Activated T-cell treated with anti-CD3 and anti-CD28 coated beads for 24 hours (primary cell): ENCODE data around the gene ULK3.
A peak's percentile ranks its signal among the peaks of the same experiment; 100 is the strongest.

Source experiments
- DNase-seq: peaks from one replicate; pipeline ENCODE4 v3.0.0-alpha.2; 2020; ENCODE audit warnings: low read depth

ULK3 gene

DNA sequence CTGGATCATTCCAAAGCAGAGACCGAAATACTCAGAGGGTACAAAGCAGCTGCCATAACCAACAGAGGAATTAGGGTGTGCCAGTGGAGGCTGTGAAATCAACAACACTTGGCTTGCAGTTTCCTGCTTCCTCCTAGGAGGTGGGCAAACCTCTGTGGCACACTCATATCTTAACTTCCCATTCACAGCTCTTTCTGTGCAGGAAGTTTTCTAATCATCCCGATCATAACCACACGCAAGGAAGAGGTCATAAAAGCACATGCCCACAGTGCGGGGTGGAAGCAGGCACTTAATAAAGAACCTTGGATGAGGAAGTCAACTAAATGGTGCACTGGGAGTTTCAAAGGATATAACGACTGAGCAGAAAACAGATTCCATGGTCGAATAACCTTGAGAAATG lies 25.1 kb upstream of the ULK3 start:
- no peak for DNase-seq

DNA sequence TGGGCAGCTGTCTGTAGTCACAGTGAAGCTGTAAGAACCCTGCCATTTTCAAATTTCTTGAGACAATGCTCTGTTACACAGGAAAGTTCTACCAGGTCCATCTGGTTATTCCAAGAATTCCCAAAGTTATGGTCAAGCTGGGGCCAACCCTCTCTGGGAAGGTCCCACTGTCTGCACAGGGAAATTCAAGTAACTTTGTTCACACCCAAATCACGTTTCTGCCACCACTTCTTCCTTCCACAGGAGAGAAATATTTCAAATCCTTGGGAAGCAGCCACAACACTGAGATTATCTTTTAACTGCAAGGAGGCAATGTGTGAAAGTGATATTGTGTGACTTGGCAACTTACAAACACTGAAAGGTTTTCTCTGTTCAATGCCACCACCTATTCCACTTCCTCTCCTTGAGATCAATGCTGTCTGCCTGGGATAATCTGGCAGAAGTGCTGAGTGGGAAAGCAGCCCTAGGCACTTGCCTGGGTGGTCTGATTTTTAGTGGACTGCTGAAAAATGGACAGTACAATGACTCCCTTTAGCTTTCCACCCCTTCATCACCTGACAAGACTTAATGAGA lies 24.6 kb upstream of the ULK3 start:
- DNase-seq, result no peak

DNA sequence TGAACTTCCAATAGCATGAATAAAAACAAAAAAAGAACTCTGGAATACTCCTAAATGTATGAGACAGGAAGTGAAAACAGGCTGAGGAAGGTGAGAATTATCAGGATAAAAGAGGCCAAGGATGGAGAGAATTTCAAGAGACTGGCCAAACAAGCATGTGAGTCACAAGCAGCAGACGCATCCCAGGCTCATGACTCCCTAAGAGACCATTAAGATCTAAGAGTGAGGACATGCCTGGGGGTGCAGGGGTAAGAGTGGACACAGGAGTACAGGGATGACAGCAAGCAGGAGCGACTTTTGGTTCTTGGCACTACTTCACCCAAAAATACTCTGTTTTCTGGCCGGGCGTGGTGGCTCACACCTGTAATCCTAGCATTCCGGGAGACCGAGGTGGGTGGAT lies 23.1 kb upstream of the ULK3 start:
- no peak for DNase-seq

- DNase-seq, result no peak
Observed at GRCh38 chr15:74865316-74865715, 22.4 kb upstream of the ULK3 start.

GRCh38 chr15:74864296-74864695 lies 21.3 kb upstream of the ULK3 start:
- DNase-seq, result no peak

GRCh38 chr15:74863239-74864056 lies 20.5 kb upstream of the ULK3 start:
- DNase-seq, result no peak

DNA sequence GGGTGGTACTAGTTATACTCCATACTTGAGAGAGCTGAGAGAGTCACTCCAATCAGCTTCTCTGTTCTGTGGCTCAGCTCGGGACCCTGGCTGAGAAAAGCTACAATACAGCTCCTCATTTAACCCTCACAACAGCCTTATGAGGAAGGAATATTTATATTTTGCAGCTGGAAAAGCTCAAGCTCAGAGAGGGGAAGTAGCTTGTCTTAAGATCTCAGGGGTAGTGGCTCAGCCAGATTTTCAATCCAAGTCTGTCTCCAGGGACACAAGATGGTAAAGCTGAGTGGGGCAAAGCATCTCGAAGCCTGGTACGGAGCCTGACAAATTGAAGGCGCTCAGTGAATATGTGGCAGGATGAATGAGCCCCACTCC lies 15.4 kb upstream of the ULK3 start:
- no peak for DNase-seq

- no peak for DNase-seq
Observed at GRCh38 chr15:74857671-74858368, 14.9 kb upstream of the ULK3 start.

DNA sequence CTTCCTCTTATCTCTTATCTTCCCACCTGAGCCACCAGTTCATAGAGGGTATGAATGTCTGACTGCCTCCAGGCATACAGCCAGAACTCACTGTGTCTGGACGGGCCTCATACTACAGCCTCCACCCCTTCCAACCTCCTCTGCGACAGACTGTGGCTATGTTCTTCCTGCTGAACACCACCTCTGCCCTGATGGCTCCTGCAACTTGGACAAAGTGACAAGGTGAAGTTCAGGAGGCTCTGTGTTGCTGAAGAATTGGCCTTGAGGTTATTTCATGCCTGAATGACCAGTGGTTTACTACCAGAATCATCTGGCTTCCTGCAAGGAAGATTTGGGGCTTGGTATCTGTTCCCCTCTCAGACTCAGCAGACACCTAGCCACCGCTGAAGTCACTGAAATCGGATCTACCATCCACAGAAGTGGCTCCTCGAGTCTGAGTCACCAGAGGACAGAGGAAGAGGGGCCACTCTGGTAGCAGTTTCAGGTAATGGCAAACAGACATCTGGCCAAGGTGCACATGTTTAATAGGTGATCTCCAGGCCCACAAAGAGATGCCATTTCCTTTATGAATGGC lies 14.2 kb upstream of the ULK3 start:
- no peak for DNase-seq

DNA sequence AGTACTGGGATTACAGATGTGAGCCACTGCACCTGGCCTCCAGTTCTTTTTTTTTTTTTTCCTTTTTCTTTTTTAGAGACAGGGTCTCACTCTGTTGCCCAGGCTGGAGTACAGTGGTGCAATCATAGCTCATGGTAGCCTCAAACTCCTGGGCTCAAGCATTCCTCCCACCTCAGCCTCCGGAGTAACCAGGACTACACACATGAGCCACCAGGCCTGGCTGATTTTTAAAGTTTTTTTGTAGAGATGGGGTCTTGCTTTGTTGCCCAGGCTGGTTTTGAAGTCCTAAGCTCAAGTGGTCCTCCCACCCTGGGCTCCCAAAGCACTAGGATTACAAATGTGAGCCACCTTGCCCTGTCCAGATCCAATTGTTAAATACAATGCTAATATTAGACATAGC lies 13.6 kb upstream of the ULK3 start:
- no peak for DNase-seq

DNA sequence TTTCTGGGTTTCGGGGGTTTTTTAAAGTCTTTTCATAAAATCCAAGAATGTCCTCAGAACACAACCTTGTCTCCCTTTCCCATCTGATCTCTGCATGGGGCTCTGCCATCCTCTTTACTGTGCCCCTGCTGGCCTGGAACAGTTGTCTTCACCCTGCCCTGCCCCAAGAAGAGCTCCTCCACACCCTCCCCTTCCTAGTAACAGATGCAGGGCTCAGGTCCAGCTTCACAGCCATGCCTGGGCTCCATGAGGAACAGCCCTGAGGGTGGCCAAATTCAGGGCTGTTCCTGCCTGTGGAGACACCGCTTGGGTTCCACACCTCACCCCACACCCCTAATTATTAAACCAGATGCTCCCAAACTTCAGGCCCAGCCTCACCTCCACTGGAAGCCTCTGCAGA lies 12.9 kb upstream of the ULK3 start:
- no peak for DNase-seq

DNA sequence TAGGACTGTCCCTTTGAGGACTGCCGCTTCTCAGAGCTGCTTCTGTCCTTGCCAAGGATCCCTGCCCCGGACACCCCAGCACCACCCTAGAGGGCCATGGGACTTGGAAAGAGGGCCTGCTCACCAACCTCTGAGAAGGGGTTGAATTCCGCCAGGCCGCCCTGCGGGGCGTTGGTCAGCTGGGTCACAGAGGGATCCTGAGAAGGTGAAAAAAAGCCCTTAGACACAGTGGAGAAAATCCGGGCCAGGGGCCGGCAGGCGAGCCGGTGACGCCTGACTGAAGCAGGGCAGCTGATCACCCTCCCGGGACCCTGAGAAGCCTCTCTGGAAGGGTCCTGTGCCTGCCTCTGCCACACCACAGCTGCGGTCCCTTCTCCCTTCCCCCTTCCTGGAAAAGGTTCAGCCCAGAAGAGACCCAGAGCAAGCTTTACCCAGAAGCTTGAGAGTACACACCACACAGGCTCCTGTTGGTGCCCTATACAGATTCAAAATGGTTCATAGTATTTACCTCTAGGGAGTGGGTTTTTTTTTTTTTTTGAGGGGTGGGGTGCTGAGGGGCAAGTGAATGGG lies 11.6 kb upstream of the ULK3 start:
- no peak for DNase-seq

- DNase-seq, result no peak
Observed at GRCh38 chr15:74851960-74852359, 9.0 kb upstream of the ULK3 start.

- DNase-seq, result no peak
Observed at GRCh38 chr15:74850393-74850792, 7.4 kb upstream of the ULK3 start.

- no peak for DNase-seq
Observed at GRCh38 chr15:74847432-74847831, 4.5 kb upstream of the ULK3 start.

DNA sequence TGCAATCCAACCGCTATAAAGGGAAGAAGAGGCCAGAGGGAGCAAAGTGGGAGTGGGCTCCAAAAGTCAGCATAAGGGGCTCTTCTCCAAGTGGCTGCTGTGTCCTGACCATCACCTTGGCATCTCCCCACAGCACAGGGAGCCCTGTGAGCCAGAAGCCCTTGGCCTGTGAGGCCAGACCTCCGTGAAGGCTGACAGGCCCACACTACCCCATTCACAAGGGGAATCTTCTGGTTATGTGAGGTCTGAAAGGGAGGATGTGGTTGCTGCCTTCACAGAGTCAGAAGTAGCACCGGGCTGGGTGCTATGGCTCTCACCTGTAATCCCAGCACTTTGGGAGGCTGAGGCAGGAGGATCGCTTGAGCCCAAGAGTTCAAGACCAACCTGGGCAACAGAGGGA lies 2.6 kb upstream of the ULK3 start:
- no peak for DNase-seq

GRCh38 chr15:74845208-74845568 lies 2.2 kb upstream of the ULK3 start:
- DNase-seq, result peak; percentile 47

- no peak for DNase-seq
Observed at GRCh38 chr15:74844319-74845207, 1.6 kb upstream of the ULK3 start.

DNA sequence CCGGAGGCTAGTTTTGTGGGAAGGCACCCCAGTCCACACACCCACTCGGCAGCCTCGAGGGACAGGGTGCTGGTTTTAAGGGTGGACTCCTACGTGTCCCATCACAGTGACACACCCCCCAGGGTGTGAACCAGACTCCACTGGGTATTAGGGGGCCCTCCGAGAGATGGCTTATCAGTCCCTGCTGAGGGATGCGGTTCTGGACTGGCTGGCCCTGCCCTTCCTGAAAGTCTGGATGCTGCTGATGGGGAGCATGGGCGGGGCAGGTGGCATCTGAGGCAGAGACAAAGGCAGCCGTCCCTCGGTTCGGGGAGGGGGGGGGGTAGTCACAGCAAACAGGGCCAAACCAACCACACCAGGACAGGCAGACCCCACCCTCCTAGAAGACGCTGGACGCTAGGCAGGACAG lies 939 bp upstream of the ULK3 start:
- no peak for DNase-seq

GRCh38 chr15:74843445-74843828 lies 481 bp upstream of the ULK3 start:
- no peak for DNase-seq

GRCh38 chr15:74841891-74842373 lies 1.0 kb downstream of the ULK3 start:
- no peak for DNase-seq
